Measurements from ENCODE around the gene DERL2.

DERL2 gene

GRCh38 chr17:5481451-5481850 is 4.5 kb downstream of the DERL2 start:
- TF ChIP-seq CREB1 (IDR thresholded peaks at IDR 0.05; ENCODE audit: low read depth) (no peak), TCF12 (IDR thresholded peaks at IDR 0.05; ENCODE audit: low read depth) (no peak), REST (IDR thresholded peaks at IDR 0.05; ENCODE audit: low read depth) (no peak), EGR1 (IDR thresholded peaks at IDR 0.05) (no peak), RAD21 (IDR thresholded peaks at IDR 0.05; ENCODE audit: low read depth) (no peak), TEAD4 (IDR thresholded peaks at IDR 0.05) (no peak), CEBPB (IDR thresholded peaks at IDR 0.05) (no peak), TAF1 (IDR thresholded peaks at IDR 0.05; ENCODE audit: low read depth) (no peak), MAX (IDR thresholded peaks at IDR 0.05) (no peak), FOXM1 (IDR thresholded peaks at IDR 0.05; ENCODE audit: borderline replicate concordance, low read depth) (no peak), ZBTB7A (IDR thresholded peaks at IDR 0.05; ENCODE audit: low read depth) (no peak), NFIC (IDR thresholded peaks at IDR 0.05) (no peak)

GRCh38 chr17:5480962-5481361 is 5.0 kb downstream of the DERL2 start:
- no peak for TF ChIP-seq EP300 (IDR thresholded peaks at IDR 0.05; ENCODE audit: borderline replicate concordance)
- TF ChIP-seq TCF12 (IDR thresholded peaks at IDR 0.05; ENCODE audit: low read depth): no peak
- no peak for TF ChIP-seq MAX (IDR thresholded peaks at IDR 0.05)
- TF ChIP-seq NFIC (IDR thresholded peaks at IDR 0.05): no peak
- no peak for TF ChIP-seq CEBPB (IDR thresholded peaks at IDR 0.05)
- no peak for TF ChIP-seq ZBTB7A (IDR thresholded peaks at IDR 0.05; ENCODE audit: low read depth)
- no peak for TF ChIP-seq TAF1 (IDR thresholded peaks at IDR 0.05; ENCODE audit: low read depth)
- TF ChIP-seq YY1 (IDR thresholded peaks at IDR 0.05; ENCODE audit: low read depth): no peak
- TF ChIP-seq REST (IDR thresholded peaks at IDR 0.05; ENCODE audit: low read depth): no peak
- TF ChIP-seq CREB1 (IDR thresholded peaks at IDR 0.05; ENCODE audit: low read depth): no peak
- no peak for TF ChIP-seq EGR1 (IDR thresholded peaks at IDR 0.05)
- no peak for TF ChIP-seq USF1 (IDR thresholded peaks at IDR 0.05)

GRCh38 chr17:5478992-5479391 is 7.0 kb downstream of the DERL2 start:
- TF ChIP-seq ZBTB7A (IDR thresholded peaks at IDR 0.05; ENCODE audit: low read depth): no peak
- TF ChIP-seq CREB1 (IDR thresholded peaks at IDR 0.05; ENCODE audit: low read depth): no peak
- TF ChIP-seq RAD21 (IDR thresholded peaks at IDR 0.05; ENCODE audit: low read depth): no peak
- no peak for TF ChIP-seq TAF1 (IDR thresholded peaks at IDR 0.05; ENCODE audit: low read depth)
- TF ChIP-seq USF1 (IDR thresholded peaks at IDR 0.05): no peak
- no peak for TF ChIP-seq FOXM1 (IDR thresholded peaks at IDR 0.05; ENCODE audit: borderline replicate concordance, low read depth)
- TF ChIP-seq EP300 (IDR thresholded peaks at IDR 0.05; ENCODE audit: borderline replicate concordance): no peak
- no peak for TF ChIP-seq YY1 (IDR thresholded peaks at IDR 0.05; ENCODE audit: low read depth)
- TF ChIP-seq TEAD4 (IDR thresholded peaks at IDR 0.05): no peak
- no peak for TF ChIP-seq EGR1 (IDR thresholded peaks at IDR 0.05)
- TF ChIP-seq MAX (IDR thresholded peaks at IDR 0.05): no peak
- no peak for TF ChIP-seq TCF12 (IDR thresholded peaks at IDR 0.05; ENCODE audit: low read depth)
- TF ChIP-seq REST (IDR thresholded peaks at IDR 0.05; ENCODE audit: low read depth): no peak
- TF ChIP-seq NFIC (IDR thresholded peaks at IDR 0.05): no peak
- TF ChIP-seq CEBPB (IDR thresholded peaks at IDR 0.05): no peak

GRCh38 chr17:5473906-5474305 is 12.1 kb downstream of the DERL2 start:
- no peak for TF ChIP-seq TEAD4 (IDR thresholded peaks at IDR 0.05)
- TF ChIP-seq REST (IDR thresholded peaks at IDR 0.05; ENCODE audit: low read depth): no peak
- no peak for TF ChIP-seq EGR1 (IDR thresholded peaks at IDR 0.05)
- TF ChIP-seq MAX (IDR thresholded peaks at IDR 0.05): no peak
- no peak for TF ChIP-seq FOXM1 (IDR thresholded peaks at IDR 0.05; ENCODE audit: borderline replicate concordance, low read depth)
- no peak for TF ChIP-seq TCF12 (IDR thresholded peaks at IDR 0.05; ENCODE audit: low read depth)
- TF ChIP-seq USF1 (IDR thresholded peaks at IDR 0.05): no peak
- TF ChIP-seq ZBTB7A (IDR thresholded peaks at IDR 0.05; ENCODE audit: low read depth): no peak
- no peak for TF ChIP-seq TAF1 (IDR thresholded peaks at IDR 0.05; ENCODE audit: low read depth)
- no peak for TF ChIP-seq NFIC (IDR thresholded peaks at IDR 0.05)
- no peak for TF ChIP-seq CEBPB (IDR thresholded peaks at IDR 0.05)

Data from Ishikawa (cell line).